Naive B cell (primary cell): ENCODE measurements around the gene SLC7A4. TPM values are rescaled to one million over a fixed set of nuclear protein-coding genes. Genes with fewer than 3 reads are reported as not detected.
"Not testable (repeated sequence)": the region's sequence is repeated elsewhere in the genome, so short reads cannot be mapped to it uniquely, and the experiment has no call there.

Experiments used
- ATAC-seq, 2 donors: fragments of 150-1000 bp; cut with Tn5 transposase; 2 replicates each; pipeline ENCODE4 v1.10.0; 2021; ENCODE audit warnings: low read depth in 2 of 2, mild to moderate bottlenecking in 2 of 2, moderate library complexity in 2 of 2
- DNase-seq: peaks from one replicate; pipeline ENCODE4 v3.0.0; 2022
- H3K27ac Mint-ChIP-seq, 6 donors: one replicate each; pipeline ENCODE4 v1.8.0; 2020 to 2022; ENCODE audit warnings: mild to moderate bottlenecking in 6 of 6, mixed read lengths in 6 of 6, moderate library complexity in 5 of 6, inconsistent platforms in 2 of 6
- H3K27me3 Mint-ChIP-seq, 3 donors: one replicate each; pipeline ENCODE4 v1.8.0; 2021 to 2022; ENCODE audit warnings: mixed read lengths in 3 of 3, mild to moderate bottlenecking in 1 of 3
- H3K36me3 Mint-ChIP-seq, 2 donors: one replicate each; pipeline ENCODE4 v1.8.0; 2020 to 2022; ENCODE audit warnings: mixed read lengths in 2 of 2, inconsistent platforms in 1 of 2, mild to moderate bottlenecking in 1 of 2
- H3K4me1 Mint-ChIP-seq, 3 donors: one replicate each; pipeline ENCODE4 v1.8.0; 2020 to 2022; ENCODE audit warnings: mixed read lengths in 3 of 3, inconsistent platforms in 1 of 3, mild to moderate bottlenecking in 1 of 3, moderate library complexity in 1 of 3
- H3K4me3 Mint-ChIP-seq, 8 donors: one replicate each; pipeline ENCODE4 v1.8.0; 2020 to 2022; ENCODE audit warnings: mild to moderate bottlenecking in 8 of 8, mixed read lengths in 8 of 8, moderate library complexity in 8 of 8, inconsistent platforms in 2 of 8
- H3K9me3 Mint-ChIP-seq, 7 donors: one replicate each; pipeline ENCODE4 v1.8.0; 2020 to 2022; ENCODE audit warnings: mixed read lengths in 7 of 7, mild to moderate bottlenecking in 5 of 7, inconsistent platforms in 2 of 7, moderate library complexity in 1 of 7
- polyA plus RNA-seq, 6 donors: library from polyadenylated mRNA; unstranded; fragments of 300-500 nt; fragmentation: Illumina TruSeq; gene quantifications; one replicate each; pipeline ENCODE4 v1.2.3, GENCODE V29; 2021; ENCODE audit warnings: low read depth in 6 of 6

SLC7A4 gene
- polyA plus RNA-seq, 6 donors from 2014 or later, result not detected

GRCh38 chr22:21043860-21044535 lies 11.6 kb upstream of the SLC7A4 start:
- no peaks in the 10 kb centered on the region for H3K36me3 Mint-ChIP-seq
- no peaks in the 10 kb centered on the region for H3K9me3 Mint-ChIP-seq
- peak overlapping the region in 2 of 6 donors; percentile 62 to 97 for H3K27ac Mint-ChIP-seq
- ATAC-seq, result no peak
- H3K4me1 Mint-ChIP-seq, result peaks cover 20 to 30% (median 22%) of the 10 kb centered on the region in 3 donors
- no peak overlapping the region for H3K4me3 Mint-ChIP-seq
- peaks cover 19 to 47% (median 38%) of the 10 kb centered on the region in 3 donors for H3K27me3 Mint-ChIP-seq
- no peak for DNase-seq

GRCh38 chr22:21042978-21043859 lies 10.9 kb upstream of the SLC7A4 start:
- no peaks in the 10 kb centered on the region for H3K36me3 Mint-ChIP-seq
- H3K4me1 Mint-ChIP-seq, result peaks cover 20 to 30% (median 22%) of the 10 kb centered on the region in 3 donors
- H3K27me3 Mint-ChIP-seq, result peaks cover 23 to 51% (median 38%) of the 10 kb centered on the region in 3 donors
- no peak for DNase-seq
- peak overlapping the region in 5 of 8 donors; percentile 9 to 74 (median 22) for H3K4me3 Mint-ChIP-seq
- no peak for ATAC-seq
- no peaks in the 10 kb centered on the region for H3K9me3 Mint-ChIP-seq
- H3K27ac Mint-ChIP-seq, result peak overlapping the region in 4 of 6 donors; percentile 57 to 81 (median 74)

GRCh38 chr22:21041937-21042336 lies 9.6 kb upstream of the SLC7A4 start:
- Mint-ChIP-seq H3K27ac (no peak overlapping the region), H3K4me3 (peak overlapping the region in 1 of 8 donors; percentile 30), H3K36me3 (no peaks in the 10 kb centered on the region), H3K27me3 (peaks cover 27 to 51% (median 38%) of the 10 kb centered on the region in 3 donors), H3K4me1 (peaks cover 20 to 30% (median 22%) of the 10 kb centered on the region in 3 donors), H3K9me3 (no peaks in the 10 kb centered on the region)
- DNase-seq (no peak), ATAC-seq (no peak)

GRCh38 chr22:21039158-21039557 lies 6.8 kb upstream of the SLC7A4 start:
- Mint-ChIP-seq H3K27me3 (peaks cover 22 to 42% (median 28%) of the 10 kb centered on the region in 3 donors), H3K4me1 (peaks cover 2 to 12% (median 7%) of the 10 kb centered on the region in 3 donors), H3K27ac (peak overlapping the region in 1 of 6 donors; percentile 58)
- H3K9me3 Mint-ChIP-seq, DNase-seq, H3K4me3 Mint-ChIP-seq, H3K36me3 Mint-ChIP-seq, ATAC-seq: not testable (repeated sequence)

- DNase-seq, result no peak
- no peak for ATAC-seq
- no peak overlapping the region for H3K27ac Mint-ChIP-seq
- peaks cover 21 to 42% (median 24%) of the 10 kb centered on the region in 3 donors for H3K27me3 Mint-ChIP-seq
- no peaks in the 10 kb centered on the region for H3K9me3 Mint-ChIP-seq
- H3K4me3 Mint-ChIP-seq, result no peak overlapping the region
- no peaks in the 10 kb centered on the region for H3K36me3 Mint-ChIP-seq
- peaks cover under 1 to 6% (median 4%) of the 10 kb centered on the region in 3 donors for H3K4me1 Mint-ChIP-seq
Observed at GRCh38 chr22:21038405-21038804, 6.0 kb upstream of the SLC7A4 start.

GRCh38 chr22:21034989-21035388 lies 2.6 kb upstream of the SLC7A4 start:
- H3K4me1 Mint-ChIP-seq, result peaks cover 0 to 8% (median 5%) of the 10 kb centered on the region in 3 donors
- no peak overlapping the region for H3K27ac Mint-ChIP-seq
- no peaks in the 10 kb centered on the region for H3K9me3 Mint-ChIP-seq
- no peak for ATAC-seq
- no peak for DNase-seq
- no peak overlapping the region for H3K4me3 Mint-ChIP-seq
- H3K36me3 Mint-ChIP-seq, result no peaks in the 10 kb centered on the region
- H3K27me3 Mint-ChIP-seq, result peaks cover 33 to 53% (median 37%) of the 10 kb centered on the region in 3 donors

GRCh38 chr22:21033895-21034294 lies 1.5 kb upstream of the SLC7A4 start:
- no peak for DNase-seq
- no peak for ATAC-seq
- H3K27me3 Mint-ChIP-seq, result peaks cover 31 to 60% (median 47%) of the 10 kb centered on the region in 3 donors
- peak overlapping the region in 1 of 6 donors; percentile 48 for H3K27ac Mint-ChIP-seq
- H3K9me3 Mint-ChIP-seq, result no peaks in the 10 kb centered on the region
- no peaks in the 10 kb centered on the region for H3K36me3 Mint-ChIP-seq
- H3K4me1 Mint-ChIP-seq, result peaks cover 0 to 8% (median 5%) of the 10 kb centered on the region in 3 donors
- no peak overlapping the region for H3K4me3 Mint-ChIP-seq

- ATAC-seq (no peak), DNase-seq (no peak)
- no peaks in the 10 kb centered on the region for H3K9me3 Mint-ChIP-seq
- peaks cover 0 to 8% (median 5%) of the 10 kb centered on the region in 3 donors for H3K4me1 Mint-ChIP-seq
- no peak overlapping the region for H3K27ac Mint-ChIP-seq
- no peaks in the 10 kb centered on the region for H3K36me3 Mint-ChIP-seq
- H3K4me3 Mint-ChIP-seq, result peak overlapping the region in 1 of 8 donors; percentile 47
- H3K27me3 Mint-ChIP-seq, result peaks cover 27 to 57% (median 47%) of the 10 kb centered on the region in 3 donors
Observed at GRCh38 chr22:21032868-21033688, 717 bp upstream of the SLC7A4 start.

- Mint-ChIP-seq H3K27me3 (peaks cover 24 to 63% (median 47%) of the 10 kb centered on the region in 3 donors), H3K9me3 (no peaks in the 10 kb centered on the region), H3K27ac (peak overlapping the region in 1 of 6 donors; percentile 32), H3K36me3 (no peaks in the 10 kb centered on the region), H3K4me3 (peak overlapping the region in 1 of 8 donors; percentile 16), H3K4me1 (peaks cover 0 to 8% (median 5%) of the 10 kb centered on the region in 3 donors)
- ATAC-seq (no peak), DNase-seq (no peak)
Observed at GRCh38 chr22:21031545-21032036, 770 bp downstream of the SLC7A4 start.

- H3K4me1 Mint-ChIP-seq, result peaks cover 0 to 8% (median 5%) of the 10 kb centered on the region in 3 donors
- no peaks in the 10 kb centered on the region for H3K36me3 Mint-ChIP-seq
- DNase-seq, result no peak
- no peak for ATAC-seq
- H3K4me3 Mint-ChIP-seq, result peak overlapping the region in 2 of 8 donors; percentile 16 to 25
- H3K9me3 Mint-ChIP-seq, result no peaks in the 10 kb centered on the region
- peak overlapping the region in 1 of 6 donors; percentile 32 for H3K27ac Mint-ChIP-seq
- H3K27me3 Mint-ChIP-seq, result peaks cover 20 to 63% (median 47%) of the 10 kb centered on the region in 3 donors
Observed at GRCh38 chr22:21030621-21031544, 1.5 kb downstream of the SLC7A4 start.

GRCh38 chr22:21030032-21030431 lies 2.3 kb downstream of the SLC7A4 start:
- H3K27me3 Mint-ChIP-seq, result peaks cover 16 to 62% (median 47%) of the 10 kb centered on the region in 3 donors
- DNase-seq (no peak), ATAC-seq (no peak)
- H3K27ac Mint-ChIP-seq, result peak overlapping the region in 1 of 6 donors; percentile 80
- H3K4me1 Mint-ChIP-seq, result peaks cover 0 to 14% (median 9%) of the 10 kb centered on the region in 3 donors
- H3K4me3 Mint-ChIP-seq, result no peak overlapping the region
- H3K9me3 Mint-ChIP-seq, result no peaks in the 10 kb centered on the region
- H3K36me3 Mint-ChIP-seq, result no peaks in the 10 kb centered on the region
